WTC11 (cell line): Measurements from ENCODE around the gene KAT7. TPM values are rescaled to one million over a fixed set of nuclear protein-coding genes. Genes with fewer than 3 reads are reported as not detected.

ENCODE experiments used
- ATAC-seq: fragments of 200-7000 bp; cut with Tn5 transposase; 2 replicates; pipeline ENCODE4 v1.10.0; 2021; ENCODE audit warnings: mild to moderate bottlenecking, moderate library complexity
- CTCF ChIA-PET: fragments of 300-600 bp; sonication (Branson Sonifier 250); formaldehyde crosslinking; loops from one replicate; lab custom pipeline; 2021; ENCODE audit warnings: antibody characterized with exemption; lab: Charles Lee
- POLR2A ChIA-PET: fragments of 350-600 bp; sonication (Branson Sonifier 250); formaldehyde crosslinking; loops from one replicate; lab custom pipeline; 2021; ENCODE audit warnings: antibody characterized with exemption; lab: Charles Lee
- DNase-seq: peaks from one replicate; pipeline ENCODE4 v3.0.0; 2021; ENCODE audit warnings: low spot score
- H3K27ac Mint-ChIP-seq: 2 replicates; pipeline ENCODE4 v1.8.0; 2021; ENCODE audit warnings: mixed read lengths
- H3K27me3 Mint-ChIP-seq: 2 replicates; pipeline ENCODE4 v1.8.0; 2021; ENCODE audit warnings: low read depth, mild to moderate bottlenecking, moderate library complexity, mixed read lengths
- H3K36me3 Mint-ChIP-seq: 2 replicates; pipeline ENCODE4 v1.8.0; 2021; ENCODE audit warnings: mixed read lengths
- H3K4me1 Mint-ChIP-seq: 2 replicates; pipeline ENCODE4 v1.8.0; 2022; ENCODE audit warnings: mixed read lengths
- H3K4me3 Mint-ChIP-seq: 2 replicates; pipeline ENCODE4 v1.8.0; 2021; ENCODE audit warnings: mild to moderate bottlenecking, moderate library complexity, mixed read lengths
- H3K9me3 Mint-ChIP-seq: 2 replicates; pipeline ENCODE4 v1.8.0; 2021; ENCODE audit warnings: mixed read lengths
- CBFB ChIP-seq: sonication (generic); formaldehyde crosslinking; IDR thresholded peaks from 2 replicates; pipeline ENCODE4 v1.8.1; 2022; ENCODE audit warnings: mild to moderate bottlenecking, low read depth, missing genetic modification reagents
- FOXK1 ChIP-seq: sonication (generic); formaldehyde crosslinking; IDR thresholded peaks from 2 replicates; pipeline ENCODE4 v1.8.0; 2022; ENCODE audit warnings: mild to moderate bottlenecking, moderate library complexity, missing genetic modification reagents
- FOXP1 ChIP-seq: sonication (generic); formaldehyde crosslinking; IDR thresholded peaks from 2 replicates; pipeline ENCODE4 v1.8.0; 2022; ENCODE audit warnings: missing genetic modification reagents, mild to moderate bottlenecking, moderate library complexity, borderline replicate concordance
- GABPB1 ChIP-seq: sonication (generic); formaldehyde crosslinking; IDR thresholded peaks from 2 replicates; pipeline ENCODE4 v1.8.1; 2023; ENCODE audit warnings: mild to moderate bottlenecking, missing genetic modification reagents
- JUN ChIP-seq: sonication (generic); formaldehyde crosslinking; IDR thresholded peaks from 2 replicates; pipeline ENCODE4 v1.8.0; 2023; ENCODE audit warnings: mild to moderate bottlenecking, missing genetic modification reagents
- MXD4 ChIP-seq: fragments of 250-450 bp; sonication (Bioruptor Pico); IDR thresholded peaks from 2 replicates; pipeline ENCODE4 v1.8.0; 2021; ENCODE audit warnings: mild to moderate bottlenecking, moderate library complexity, borderline replicate concordance
- NFATC4 ChIP-seq: fragments of 250-450 bp; sonication (Bioruptor Pico); IDR thresholded peaks from 2 replicates; pipeline ENCODE4 v1.9.0; 2021; ENCODE audit warnings: mild to moderate bottlenecking
- PRRX2 ChIP-seq: fragments of 250-450 bp; sonication (Bioruptor Pico); IDR thresholded peaks from 2 replicates; pipeline ENCODE4 v1.8.0; 2021; ENCODE audit warnings: mild to moderate bottlenecking
- RELA ChIP-seq: sonication (generic); formaldehyde crosslinking; IDR thresholded peaks from 2 replicates; pipeline ENCODE4 v1.8.1; 2022; ENCODE audit warnings: missing genetic modification reagents, mild to moderate bottlenecking, borderline replicate concordance
- ZBTB21 ChIP-seq: sonication (generic); formaldehyde crosslinking; IDR thresholded peaks from 2 replicates; pipeline ENCODE4 v1.8.1; 2023; ENCODE audit warnings: mild to moderate bottlenecking, missing genetic modification reagents, borderline replicate concordance
- total RNA-seq: library from RNA; stranded (reverse); gene quantifications from 3 replicates; pipeline ENCODE4 v1.2.3, GENCODE V29; 2021
- TF ChIP-seq, protein P1 (sequence below): sonication (generic); formaldehyde crosslinking; IDR thresholded peaks from 2 replicates; pipeline ENCODE4 v1.8.0; 2022; ENCODE audit warnings: missing genetic modification reagents
- TF ChIP-seq, protein P2 (sequence below): sonication (generic); formaldehyde crosslinking; IDR thresholded peaks from 2 replicates; pipeline ENCODE4 v1.8.1; 2022; ENCODE audit warnings: low read depth, mild to moderate bottlenecking, moderate library complexity, missing genetic modification reagents, borderline replicate concordance
- TF ChIP-seq, protein P3 (sequence below): sonication (generic); formaldehyde crosslinking; IDR thresholded peaks from 2 replicates; pipeline ENCODE4 v1.8.1; 2022; ENCODE audit warnings: missing genetic modification reagents, borderline replicate concordance
- TF ChIP-seq, protein P4 (sequence below): sonication (generic); formaldehyde crosslinking; IDR thresholded peaks from 2 replicates; pipeline ENCODE4 v1.8.0; 2023; ENCODE audit warnings: missing genetic modification reagents, mild to moderate bottlenecking, borderline replicate concordance
- TF ChIP-seq, protein P5 (sequence below): sonication (generic); formaldehyde crosslinking; IDR thresholded peaks from 2 replicates; pipeline ENCODE4 v1.8.1; 2023; ENCODE audit warnings: mild to moderate bottlenecking, missing genetic modification reagents
- TF ChIP-seq, protein P6 (sequence below): sonication (generic); formaldehyde crosslinking; IDR thresholded peaks from 2 replicates; pipeline ENCODE4 v1.8.0; 2022; ENCODE audit warnings: mild to moderate bottlenecking, missing genetic modification reagents

KAT7 gene
- total RNA-seq, 1 experiment from 2014 or later: 199 TPM

DNA sequence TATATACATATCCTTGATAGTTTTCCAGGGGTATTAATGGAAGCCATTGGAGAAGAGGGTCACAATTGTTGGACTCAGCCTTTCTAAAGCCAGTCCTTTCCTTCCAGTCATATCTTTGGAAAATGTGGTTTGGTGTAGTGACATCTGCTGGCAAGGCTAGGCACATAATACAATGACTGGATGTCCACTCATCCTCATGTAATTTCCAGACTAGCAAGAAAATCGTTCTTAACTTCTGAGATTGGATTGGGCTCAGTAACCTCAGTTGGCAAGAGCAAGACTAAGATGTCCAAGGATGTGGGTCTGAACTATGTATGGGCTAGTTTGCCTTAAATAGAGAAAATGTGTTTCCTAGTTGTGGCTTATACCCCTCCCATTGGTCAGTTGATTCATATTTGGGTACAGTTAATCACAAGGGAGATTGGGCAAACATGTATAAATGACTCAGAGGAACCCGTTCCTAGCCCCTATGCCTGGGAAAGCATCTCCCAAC is 8.7 kb upstream of the KAT7 start (continued):
- TF ChIP-seq GABPB1: no peak

DNA sequence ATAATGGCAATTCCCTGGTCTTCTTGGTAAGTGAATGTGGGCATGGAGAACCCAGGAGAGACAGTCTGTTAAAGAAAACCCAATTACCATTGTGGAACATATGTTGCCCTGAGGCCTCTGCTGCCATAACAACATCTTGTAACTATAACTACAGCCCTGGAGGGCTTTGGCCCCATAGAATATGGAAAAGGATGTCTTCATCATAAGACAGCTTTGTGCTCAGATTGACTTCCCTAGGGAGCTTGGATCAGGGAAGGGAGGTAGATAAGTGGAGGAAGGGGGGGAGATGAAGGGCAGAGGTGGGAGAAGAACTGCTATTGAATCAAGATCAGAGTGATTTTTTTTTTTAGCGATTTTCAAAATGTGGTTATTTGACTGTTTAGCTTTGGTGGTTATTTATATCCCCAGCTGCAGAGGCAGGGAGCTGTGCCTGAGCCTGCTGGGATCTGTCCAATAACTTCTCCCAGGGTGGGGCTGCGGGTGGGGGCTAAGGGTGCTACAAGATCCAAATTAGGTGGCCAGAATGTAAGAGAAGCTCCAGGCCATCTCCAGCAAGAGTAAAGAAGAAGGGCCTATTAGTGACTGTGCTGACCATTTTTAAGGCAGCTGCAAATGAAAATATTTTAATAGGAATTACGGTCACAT is 5.3 kb upstream of the KAT7 start:
- H3K27ac Mint-ChIP-seq: no peak overlapping the region
- peaks cover 12% of the 10 kb centered on the region for H3K4me1 Mint-ChIP-seq
- H3K9me3 Mint-ChIP-seq: no peaks in the 10 kb centered on the region
- peaks cover 15% of the 10 kb centered on the region for H3K27me3 Mint-ChIP-seq
- CTCF ChIA-PET: interaction anchor here (1.0 to 1.6 kb wide), 2 partner anchors 9 to 75 kb away, joined by 4 to 5 read pairs; no protein-coding TSS in a partner anchor
- no peaks in the 10 kb centered on the region for H3K36me3 Mint-ChIP-seq
- no peak overlapping the region for H3K4me3 Mint-ChIP-seq
- POLR2A ChIA-PET: no interaction called here
- TF ChIP-seq, protein P1, sequence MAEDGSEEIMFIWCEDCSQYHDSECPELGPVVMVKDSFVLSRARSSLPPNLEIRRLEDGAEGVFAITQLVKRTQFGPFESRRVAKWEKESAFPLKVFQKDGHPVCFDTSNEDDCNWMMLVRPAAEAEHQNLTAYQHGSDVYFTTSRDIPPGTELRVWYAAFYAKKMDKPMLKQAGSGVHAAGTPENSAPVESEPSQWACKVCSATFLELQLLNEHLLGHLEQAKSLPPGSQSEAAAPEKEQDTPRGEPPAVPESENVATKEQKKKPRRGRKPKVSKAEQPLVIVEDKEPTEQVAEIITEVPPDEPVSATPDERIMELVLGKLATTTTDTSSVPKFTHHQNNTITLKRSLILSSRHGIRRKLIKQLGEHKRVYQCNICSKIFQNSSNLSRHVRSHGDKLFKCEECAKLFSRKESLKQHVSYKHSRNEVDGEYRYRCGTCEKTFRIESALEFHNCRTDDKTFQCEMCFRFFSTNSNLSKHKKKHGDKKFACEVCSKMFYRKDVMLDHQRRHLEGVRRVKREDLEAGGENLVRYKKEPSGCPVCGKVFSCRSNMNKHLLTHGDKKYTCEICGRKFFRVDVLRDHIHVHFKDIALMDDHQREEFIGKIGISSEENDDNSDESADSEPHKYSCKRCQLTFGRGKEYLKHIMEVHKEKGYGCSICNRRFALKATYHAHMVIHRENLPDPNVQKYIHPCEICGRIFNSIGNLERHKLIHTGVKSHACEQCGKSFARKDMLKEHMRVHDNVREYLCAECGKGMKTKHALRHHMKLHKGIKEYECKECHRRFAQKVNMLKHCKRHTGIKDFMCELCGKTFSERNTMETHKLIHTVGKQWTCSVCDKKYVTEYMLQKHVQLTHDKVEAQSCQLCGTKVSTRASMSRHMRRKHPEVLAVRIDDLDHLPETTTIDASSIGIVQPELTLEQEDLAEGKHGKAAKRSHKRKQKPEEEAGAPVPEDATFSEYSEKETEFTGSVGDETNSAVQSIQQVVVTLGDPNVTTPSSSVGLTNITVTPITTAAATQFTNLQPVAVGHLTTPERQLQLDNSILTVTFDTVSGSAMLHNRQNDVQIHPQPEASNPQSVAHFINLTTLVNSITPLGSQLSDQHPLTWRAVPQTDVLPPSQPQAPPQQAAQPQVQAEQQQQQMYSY (CRISPR knock-in tag): no peak
- TF ChIP-seq, protein P2, sequence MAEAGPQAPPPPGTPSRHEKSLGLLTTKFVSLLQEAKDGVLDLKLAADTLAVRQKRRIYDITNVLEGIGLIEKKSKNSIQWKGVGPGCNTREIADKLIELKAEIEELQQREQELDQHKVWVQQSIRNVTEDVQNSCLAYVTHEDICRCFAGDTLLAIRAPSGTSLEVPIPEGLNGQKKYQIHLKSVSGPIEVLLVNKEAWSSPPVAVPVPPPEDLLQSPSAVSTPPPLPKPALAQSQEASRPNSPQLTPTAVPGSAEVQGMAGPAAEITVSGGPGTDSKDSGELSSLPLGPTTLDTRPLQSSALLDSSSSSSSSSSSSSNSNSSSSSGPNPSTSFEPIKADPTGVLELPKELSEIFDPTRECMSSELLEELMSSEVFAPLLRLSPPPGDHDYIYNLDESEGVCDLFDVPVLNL: no peak
- TF ChIP-seq FOXK1 (CRISPR knock-in tag) (no peak), JUN (CRISPR knock-in tag) (no peak), FOXP1 (CRISPR knock-in tag) (no peak), RELA (CRISPR knock-in tag) (no peak), MXD4 (CRISPR knock-in tag) (no peak), PRRX2 (CRISPR knock-in tag) (no peak), CBFB (no peak), NFATC4 (CRISPR knock-in tag) (no peak), ZBTB21 (CRISPR knock-in tag) (no peak)
- TF ChIP-seq, protein P3, sequence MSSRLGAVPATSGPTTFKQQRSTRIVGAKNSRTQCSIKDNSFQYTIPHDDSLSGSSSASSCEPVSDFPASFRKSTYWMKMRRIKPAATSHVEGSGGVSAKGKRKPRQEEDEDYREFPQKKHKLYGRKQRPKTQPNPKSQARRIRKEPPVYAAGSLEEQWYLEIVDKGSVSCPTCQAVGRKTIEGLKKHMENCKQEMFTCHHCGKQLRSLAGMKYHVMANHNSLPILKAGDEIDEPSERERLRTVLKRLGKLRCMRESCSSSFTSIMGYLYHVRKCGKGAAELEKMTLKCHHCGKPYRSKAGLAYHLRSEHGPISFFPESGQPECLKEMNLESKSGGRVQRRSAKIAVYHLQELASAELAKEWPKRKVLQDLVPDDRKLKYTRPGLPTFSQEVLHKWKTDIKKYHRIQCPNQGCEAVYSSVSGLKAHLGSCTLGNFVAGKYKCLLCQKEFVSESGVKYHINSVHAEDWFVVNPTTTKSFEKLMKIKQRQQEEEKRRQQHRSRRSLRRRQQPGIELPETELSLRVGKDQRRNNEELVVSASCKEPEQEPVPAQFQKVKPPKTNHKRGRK (CRISPR knock-in tag): no peak
- TF ChIP-seq, protein P4, sequence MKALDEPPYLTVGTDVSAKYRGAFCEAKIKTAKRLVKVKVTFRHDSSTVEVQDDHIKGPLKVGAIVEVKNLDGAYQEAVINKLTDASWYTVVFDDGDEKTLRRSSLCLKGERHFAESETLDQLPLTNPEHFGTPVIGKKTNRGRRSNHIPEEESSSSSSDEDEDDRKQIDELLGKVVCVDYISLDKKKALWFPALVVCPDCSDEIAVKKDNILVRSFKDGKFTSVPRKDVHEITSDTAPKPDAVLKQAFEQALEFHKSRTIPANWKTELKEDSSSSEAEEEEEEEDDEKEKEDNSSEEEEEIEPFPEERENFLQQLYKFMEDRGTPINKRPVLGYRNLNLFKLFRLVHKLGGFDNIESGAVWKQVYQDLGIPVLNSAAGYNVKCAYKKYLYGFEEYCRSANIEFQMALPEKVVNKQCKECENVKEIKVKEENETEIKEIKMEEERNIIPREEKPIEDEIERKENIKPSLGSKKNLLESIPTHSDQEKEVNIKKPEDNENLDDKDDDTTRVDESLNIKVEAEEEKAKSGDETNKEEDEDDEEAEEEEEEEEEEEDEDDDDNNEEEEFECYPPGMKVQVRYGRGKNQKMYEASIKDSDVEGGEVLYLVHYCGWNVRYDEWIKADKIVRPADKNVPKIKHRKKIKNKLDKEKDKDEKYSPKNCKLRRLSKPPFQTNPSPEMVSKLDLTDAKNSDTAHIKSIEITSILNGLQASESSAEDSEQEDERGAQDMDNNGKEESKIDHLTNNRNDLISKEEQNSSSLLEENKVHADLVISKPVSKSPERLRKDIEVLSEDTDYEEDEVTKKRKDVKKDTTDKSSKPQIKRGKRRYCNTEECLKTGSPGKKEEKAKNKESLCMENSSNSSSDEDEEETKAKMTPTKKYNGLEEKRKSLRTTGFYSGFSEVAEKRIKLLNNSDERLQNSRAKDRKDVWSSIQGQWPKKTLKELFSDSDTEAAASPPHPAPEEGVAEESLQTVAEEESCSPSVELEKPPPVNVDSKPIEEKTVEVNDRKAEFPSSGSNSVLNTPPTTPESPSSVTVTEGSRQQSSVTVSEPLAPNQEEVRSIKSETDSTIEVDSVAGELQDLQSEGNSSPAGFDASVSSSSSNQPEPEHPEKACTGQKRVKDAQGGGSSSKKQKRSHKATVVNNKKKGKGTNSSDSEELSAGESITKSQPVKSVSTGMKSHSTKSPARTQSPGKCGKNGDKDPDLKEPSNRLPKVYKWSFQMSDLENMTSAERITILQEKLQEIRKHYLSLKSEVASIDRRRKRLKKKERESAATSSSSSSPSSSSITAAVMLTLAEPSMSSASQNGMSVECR (CRISPR knock-in tag): no peak
- TF ChIP-seq, protein P5, sequence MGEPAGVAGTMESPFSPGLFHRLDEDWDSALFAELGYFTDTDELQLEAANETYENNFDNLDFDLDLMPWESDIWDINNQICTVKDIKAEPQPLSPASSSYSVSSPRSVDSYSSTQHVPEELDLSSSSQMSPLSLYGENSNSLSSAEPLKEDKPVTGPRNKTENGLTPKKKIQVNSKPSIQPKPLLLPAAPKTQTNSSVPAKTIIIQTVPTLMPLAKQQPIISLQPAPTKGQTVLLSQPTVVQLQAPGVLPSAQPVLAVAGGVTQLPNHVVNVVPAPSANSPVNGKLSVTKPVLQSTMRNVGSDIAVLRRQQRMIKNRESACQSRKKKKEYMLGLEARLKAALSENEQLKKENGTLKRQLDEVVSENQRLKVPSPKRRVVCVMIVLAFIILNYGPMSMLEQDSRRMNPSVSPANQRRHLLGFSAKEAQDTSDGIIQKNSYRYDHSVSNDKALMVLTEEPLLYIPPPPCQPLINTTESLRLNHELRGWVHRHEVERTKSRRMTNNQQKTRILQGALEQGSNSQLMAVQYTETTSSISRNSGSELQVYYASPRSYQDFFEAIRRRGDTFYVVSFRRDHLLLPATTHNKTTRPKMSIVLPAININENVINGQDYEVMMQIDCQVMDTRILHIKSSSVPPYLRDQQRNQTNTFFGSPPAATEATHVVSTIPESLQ (CRISPR knock-in tag): no peak
- TF ChIP-seq, protein P6, sequence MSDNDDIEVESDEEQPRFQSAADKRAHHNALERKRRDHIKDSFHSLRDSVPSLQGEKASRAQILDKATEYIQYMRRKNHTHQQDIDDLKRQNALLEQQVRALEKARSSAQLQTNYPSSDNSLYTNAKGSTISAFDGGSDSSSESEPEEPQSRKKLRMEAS: no peak
- no peak for ATAC-seq
- no peak for DNase-seq
